SU-DHL-6 (cell line): ENCODE results near the gene CDH23.
A peak's percentile ranks its signal among the peaks of the same experiment; 100 is the strongest.

ENCODE experiments used
- H2AFZ ChIP-seq: fragments of 200-600 bp; sonication (generic); 2 replicates; pipeline ENCODE4 v1.6.1; 2014; ENCODE audit warnings: low read depth, mild to moderate bottlenecking, moderate library complexity, mixed read lengths, antibody characterized with exemption, low read length; ENCODE audit not compliant: severe bottlenecking
- H3F3A ChIP-seq: fragments of 200-600 bp; shearing (Covaris generic); 2 replicates; pipeline ENCODE4 v1.6.0; 2016; ENCODE audit warnings: antibody characterized with exemption, mild to moderate bottlenecking; ENCODE audit not compliant: insufficient read depth
- H3K27ac ChIP-seq: fragments of 200-600 bp; sonication (generic); 2 replicates; pipeline ENCODE4 v1.5.1; 2016; ENCODE audit warnings: low read depth, mild to moderate bottlenecking, low read length, moderate library complexity, mixed read lengths
- H3K27me3 ChIP-seq: fragments of 200-600 bp; sonication (generic), shearing (Covaris generic); 2 replicates; pipeline ENCODE4 v1.6.0; 2014; ENCODE audit warnings: mild to moderate bottlenecking, low read length
- H3K36me3 ChIP-seq: fragments of 200-600 bp; sonication (generic); 2 replicates; pipeline ENCODE4 v1.6.1; 2014; ENCODE audit warnings: mild to moderate bottlenecking, low read length, mixed read lengths
- H3K4me2 ChIP-seq: fragments of 300-600, 200-600 bp; shearing (Covaris generic), sonication (generic); 2 replicates; pipeline ENCODE4 v1.6.0; 2014; ENCODE audit warnings: low read length, low read depth, mild to moderate bottlenecking; ENCODE audit not compliant: poor library complexity, severe bottlenecking
- H3K4me3 ChIP-seq: fragments of 200-600 bp; sonication (generic); 2 replicates; pipeline ENCODE4 v1.5.1; 2014; ENCODE audit warnings: antibody characterized with exemption, low read length, mild to moderate bottlenecking, mixed read lengths; ENCODE audit not compliant: insufficient read depth, poor library complexity, severe bottlenecking
- H3K79me2 ChIP-seq: fragments of 200-600 bp; sonication (generic); 2 replicates; pipeline ENCODE4 v1.6.1; 2014; ENCODE audit warnings: mild to moderate bottlenecking, low read length, moderate library complexity; ENCODE audit not compliant: insufficient read depth
- H3K9ac ChIP-seq: fragments of 200-600 bp; sonication (generic); 2 replicates; pipeline ENCODE4 v1.7.0; 2014; ENCODE audit warnings: mild to moderate bottlenecking, low read length
- H3K9me2 ChIP-seq: fragments of 200-600 bp; sonication (generic); replicated peaks from 2 replicates; pipeline ENCODE4 v1.6.1; 2014; ENCODE audit warnings: low read length; ENCODE audit not compliant: insufficient read depth
- H3K9me3 ChIP-seq: fragments of 200-600 bp; sonication (generic); 2 replicates; pipeline ENCODE4 v1.6.1; 2014; ENCODE audit warnings: low read length, mixed read lengths; ENCODE audit not compliant: insufficient read depth
- H4K20me1 ChIP-seq: fragments of 200-600 bp; sonication (generic); 2 replicates; pipeline ENCODE4 v1.6.1; 2014; ENCODE audit warnings: low read depth, mild to moderate bottlenecking, antibody characterized with exemption, low read length, moderate library complexity, mixed read lengths
- CTCF ChIP-seq: fragments of 200-600 bp; sonication (generic); IDR thresholded peaks from one replicate; pipeline ENCODE4 v1.5.1; 2017; ENCODE audit warnings: antibody characterized with exemption, mild to moderate bottlenecking, low read length, moderate library complexity; ENCODE audit not compliant: insufficient read depth, poor library complexity, severe bottlenecking
- EZH2phosphoT487 ChIP-seq: fragments of 200-600 bp; sonication (generic), shearing (Covaris generic); conservative IDR thresholded peaks from 2 replicates; pipeline ENCODE4 v1.6.1; 2018; ENCODE audit warnings: mild to moderate bottlenecking, antibody characterized with exemption, low read length, moderate library complexity, mixed read lengths

The CDH23 gene

GRCh38 chr10:71568896-71569492 lies 172.3 kb downstream of the CDH23 start:
- Histone ChIP-seq H3K27ac (no peak overlapping the region), H3K27me3 (no peaks in the 10 kb centered on the region), H2AFZ (no peak overlapping the region), H3K9me2 (no peaks in the 10 kb centered on the region), H4K20me1 (no peaks in the 10 kb centered on the region), H3K4me2 (no peak overlapping the region), H3K9ac (no peak overlapping the region), H3K9me3 (no peaks in the 10 kb centered on the region), H3K79me2 (no peaks in the 10 kb centered on the region), H3K36me3 (no peaks in the 10 kb centered on the region), H3K4me3 (no peak overlapping the region), H3F3A (no peaks in the 10 kb centered on the region)
- TF ChIP-seq EZH2phosphoT487 (no peak), CTCF (no peak)

DNA sequence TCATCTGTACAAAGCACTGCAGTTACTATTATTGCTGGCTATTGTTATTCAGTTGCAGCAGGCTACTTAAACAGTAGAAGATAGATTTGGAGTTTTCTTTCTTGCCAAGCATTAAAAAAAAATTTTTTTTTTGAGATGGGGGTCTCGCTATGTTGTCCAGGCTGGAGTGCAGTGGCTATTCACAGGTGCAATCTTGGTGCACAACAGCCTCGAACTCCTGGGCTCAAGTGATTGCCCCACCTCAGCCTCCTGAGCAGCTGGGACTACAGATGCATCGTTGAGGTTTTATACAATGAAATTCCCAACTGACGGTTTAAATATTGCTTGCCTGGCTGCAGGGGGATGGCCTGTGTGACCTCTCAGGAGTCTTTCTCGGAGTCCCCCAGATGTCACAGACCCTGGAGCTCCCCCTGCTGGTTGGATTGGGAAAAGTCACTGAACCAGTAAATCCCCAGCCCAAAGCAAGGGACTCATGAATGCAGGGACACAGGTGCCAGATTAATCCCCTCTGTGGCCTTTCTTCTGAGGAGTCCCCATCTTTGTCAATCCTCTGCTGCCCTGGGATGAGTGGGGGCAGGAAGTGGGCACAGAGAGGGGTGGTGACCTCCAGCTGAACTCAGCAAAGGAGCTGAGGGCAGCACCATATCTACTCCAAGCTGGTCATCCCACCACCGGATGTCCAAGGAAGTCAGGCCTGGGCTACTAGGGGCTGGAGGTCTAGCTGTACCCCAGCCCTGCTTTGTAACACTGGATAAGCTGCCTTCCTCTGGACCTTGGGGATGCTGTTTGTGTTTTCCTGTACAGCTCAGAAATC lies 173.3 kb downstream of the CDH23 start:
- Histone ChIP-seq H3K4me3 (no peak overlapping the region), H3K4me2 (no peak overlapping the region), H3K36me3 (no peaks in the 10 kb centered on the region), H3F3A (no peaks in the 10 kb centered on the region), H3K79me2 (no peaks in the 10 kb centered on the region), H3K9me3 (no peaks in the 10 kb centered on the region), H2AFZ (no peak overlapping the region), H3K9ac (no peak overlapping the region), H3K9me2 (no peaks in the 10 kb centered on the region), H3K27ac (no peak overlapping the region), H3K27me3 (no peaks in the 10 kb centered on the region), H4K20me1 (no peaks in the 10 kb centered on the region)
- TF ChIP-seq CTCF (peak; percentile 70), EZH2phosphoT487 (no peak)

GRCh38 chr10:71571460-71572175 lies 174.9 kb downstream of the CDH23 start:
- no peaks in the 10 kb centered on the region for H4K20me1 ChIP-seq
- no peaks in the 10 kb centered on the region for H3K36me3 ChIP-seq
- TF ChIP-seq CTCF = no peak
- TF ChIP-seq EZH2phosphoT487 = no peak
- H3K4me2 ChIP-seq = no peak overlapping the region
- H3K79me2 ChIP-seq = no peaks in the 10 kb centered on the region
- no peak overlapping the region for H3K9ac ChIP-seq
- H3K9me3 ChIP-seq = no peaks in the 10 kb centered on the region
- H2AFZ ChIP-seq = no peak overlapping the region
- H3K4me3 ChIP-seq = no peak overlapping the region
- no peak overlapping the region for H3K27ac ChIP-seq
- H3K27me3 ChIP-seq = no peaks in the 10 kb centered on the region
- no peaks in the 10 kb centered on the region for H3F3A ChIP-seq
- no peaks in the 10 kb centered on the region for H3K9me2 ChIP-seq
